ENCODE measurements around the gene NFKB1. TPM values are rescaled to one million over a fixed set of nuclear protein-coding genes. Genes with fewer than 3 reads are reported as not detected.
"Not testable (repeated sequence)": the region's sequence is repeated elsewhere in the genome, so short reads cannot be mapped to it uniquely, and the experiment has no call there.

The NFKB1 gene
- total RNA-seq, 4 donors from 2014 or later = 20.0 to 27.2 (median 22.7) TPM

GRCh38 chr4:102614801-102615200 lies 113.6 kb downstream of the NFKB1 start:
- H3K4me1 ChIP-seq = no peaks in the 10 kb centered on the region
- peaks cover 0 to 72% of the 10 kb centered on the region in 2 donors for H3K36me3 ChIP-seq
- H3K27ac ChIP-seq = no peak overlapping the region
- TF ChIP-seq CTCF (IDR thresholded peaks at IDR 0.05 in 4 of 5, conservative IDR thresholded peaks at IDR 0.05 in 1 of 5) (no peak), POLR2A (IDR thresholded peaks at IDR 0.05) (no peak)
- no peaks in the 10 kb centered on the region for H3K9me3 ChIP-seq
- ATAC-seq (no peak), DNase-seq (no peak)
- no peak overlapping the region for H3K4me3 ChIP-seq
- intact Hi-C loops (cut with DNase I; ENCODE audit: low total_unique reads) (loop anchor here (5.0 to 10.0 kb wide), 2 partner anchors 110 to 148 kb away; partner anchors contain the start of genes MANBA and NFKB1), in situ Hi-C loops (cut with MboI; ENCODE audit: low sequenced_read_pairs in 4 of 4) (loop anchor here in 2 of 4 donors (25.0 kb wide), 1 partner anchor 178 kb away; no protein-coding TSS in a partner anchor)
- H3K27me3 ChIP-seq = no peaks in the 10 kb centered on the region

- intact Hi-C loops (cut with DNase I; ENCODE audit: low total_unique reads) = loop anchor here (5.0 to 10.0 kb wide), 2 partner anchors 112 to 146 kb away; partner anchors contain the start of genes MANBA and NFKB1
- in situ Hi-C loops (cut with MboI; ENCODE audit: low sequenced_read_pairs in 4 of 4) = loop anchor here in 2 of 4 donors (25.0 kb wide), 1 partner anchor 179 kb away; no protein-coding TSS in a partner anchor
These were observed 115.5 kb downstream of the NFKB1 start for GRCh38 chr4:102616636-102617035.

GRCh38 chr4:102619021-102619420 lies 117.9 kb downstream of the NFKB1 start:
- not testable (repeated sequence) for H3K27ac ChIP-seq, H3K27me3 ChIP-seq, H3K9me3 ChIP-seq, ATAC-seq, DNase-seq, H3K4me3 ChIP-seq, H3K4me1 ChIP-seq
- peaks cover 0 to 31% of the 10 kb centered on the region in 2 donors for H3K36me3 ChIP-seq
- in situ Hi-C loops (cut with MboI; ENCODE audit: low sequenced_read_pairs in 4 of 4) (loop anchor here in 2 of 4 donors (25.0 kb wide), 1 partner anchor 182 kb away; no protein-coding TSS in a partner anchor), intact Hi-C loops (cut with DNase I; ENCODE audit: low total_unique reads) (loop anchor here (5.0 to 10.0 kb wide), 2 partner anchors 114 to 143 kb away; partner anchors contain the start of genes MANBA and NFKB1)

More at GRCh38 chr4:102616636-102617035, 115.5 kb downstream of the NFKB1 start:
- H3K36me3 ChIP-seq = peaks cover 0 to 54% of the 10 kb centered on the region in 2 donors
- H3K4me1 ChIP-seq = peaks cover 0 to 4% of the 10 kb centered on the region in 2 donors
- DNase-seq (no peak), ATAC-seq (no peak)
- TF ChIP-seq POLR2A (IDR thresholded peaks at IDR 0.05) (no peak), CTCF (IDR thresholded peaks at IDR 0.05 in 4 of 5, conservative IDR thresholded peaks at IDR 0.05 in 1 of 5) (no peak)
- H3K4me3 ChIP-seq = no peak overlapping the region
- no peaks in the 10 kb centered on the region for H3K9me3 ChIP-seq
- H3K27me3 ChIP-seq = no peaks in the 10 kb centered on the region
- H3K27ac ChIP-seq = no peak overlapping the region

- in situ Hi-C loops (cut with MboI; ENCODE audit: low sequenced_read_pairs in 4 of 4) (loop anchor here (5.0 to 25.0 kb wide), 5 partner anchors 175 to 485 kb away; partner anchors contain the start of gene BDH2 (in 2 of the 4)), intact Hi-C loops (cut with DNase I; ENCODE audit: low total_unique reads) (loop anchor here (1.0 to 10.0 kb wide), 6 partner anchors 115 to 479 kb away; partner anchors contain the start of genes BDH2, CISD2, MANBA and NFKB1)
- not testable (repeated sequence) for H3K9me3 ChIP-seq, ATAC-seq, H3K27ac ChIP-seq, H3K27me3 ChIP-seq, H3K4me3 ChIP-seq, DNase-seq, H3K4me1 ChIP-seq
- H3K36me3 ChIP-seq = peaks cover 0 to 22% of the 10 kb centered on the region in 2 donors
These were observed 118.8 kb downstream of the NFKB1 start for GRCh38 chr4:102619776-102620631.

- no peaks in the 10 kb centered on the region for H3K27me3 ChIP-seq
- H3K9me3 ChIP-seq = no peaks in the 10 kb centered on the region
- DNase-seq (peak in 1 of 2 donors; percentile 28), ATAC-seq (peak; percentile 97 to 100)
- TF ChIP-seq CTCF (IDR thresholded peaks at IDR 0.05 in 4 of 5, conservative IDR thresholded peaks at IDR 0.05 in 1 of 5) (peak; percentile 38 to 66 (median 55)), POLR2A (IDR thresholded peaks at IDR 0.05) (no peak)
- H3K27ac ChIP-seq = peak overlapping the region in 3 of 4 donors; percentile 8 to 47 (median 16)
- in situ Hi-C loops (cut with MboI; ENCODE audit: low sequenced_read_pairs in 4 of 4) = loop anchor here (5.0 to 25.0 kb wide), 5 partner anchors 176 to 484 kb away; partner anchors contain the start of gene BDH2 (in 2 of the 4)
- peaks cover 0 to 15% of the 10 kb centered on the region in 2 donors for H3K36me3 ChIP-seq
- H3K4me1 ChIP-seq = peaks cover 0 to 4% of the 10 kb centered on the region in 2 donors
- H3K4me3 ChIP-seq = no peak overlapping the region
- intact Hi-C loops (cut with DNase I; ENCODE audit: low total_unique reads) = loop anchor here (1.0 to 10.0 kb wide), 4 partner anchors 176 to 478 kb away; partner anchors contain the start of genes BDH2 and CISD2
These were observed 119.7 kb downstream of the NFKB1 start for GRCh38 chr4:102620697-102621497.
